Stimulated activated CD4-positive, alpha-beta T cell treated with anti-CD3 and anti-CD28 coated beads, Interleukin-12 subunit alpha, Interleukin-12 subunit beta, amount 100 ng/mL, for 24 hours (primary cell): Measurements from ENCODE around the gene PVRIG.
A peak's percentile ranks its signal among the peaks of the same experiment; 100 is the strongest.
"Not testable (repeated sequence)": the region's sequence is repeated elsewhere in the genome, so short reads cannot be mapped to it uniquely, and the experiment has no call there.

Experiments used
- DNase-seq, 2 experiments: peaks; one replicate each; pipeline ENCODE4 v3.0.0-alpha.2; 2020; ENCODE audit warnings: low read depth in 2 of 2

The PVRIG gene

GRCh38 chr7:100234660-100235317 is 15.0 kb downstream of the PVRIG start:
- DNase-seq: not testable (repeated sequence)

GRCh38 chr7:100239975-100240374 is 20.2 kb downstream of the PVRIG start:
- DNase-seq: not testable (repeated sequence)

GRCh38 chr7:100243385-100243784 is 23.6 kb downstream of the PVRIG start:
- DNase-seq: peak; percentile 41 to 49

- not testable (repeated sequence) for DNase-seq
These were observed 25.3 kb downstream of the PVRIG start for GRCh38 chr7:100244988-100245605.

- DNase-seq: not testable (repeated sequence)
These were observed 26.5 kb downstream of the PVRIG start for GRCh38 chr7:100246121-100246864.

- DNase-seq: not testable (repeated sequence)
These were observed 27.1 kb downstream of the PVRIG start for GRCh38 chr7:100246865-100247137.

GRCh38 chr7:100247152-100247757 is 27.5 kb downstream of the PVRIG start:
- no peak for DNase-seq

- no peak for DNase-seq
These were observed 28.7 kb downstream of the PVRIG start for GRCh38 chr7:100248483-100248882.

- no peak for DNase-seq
These were observed 37.3 kb downstream of the PVRIG start for GRCh38 chr7:100257017-100257416.

- not testable (repeated sequence) for DNase-seq
These were observed 40.2 kb downstream of the PVRIG start for GRCh38 chr7:100259984-100260383.

- DNase-seq: not testable (repeated sequence)
These were observed 43.1 kb downstream of the PVRIG start for GRCh38 chr7:100262896-100263295.

- DNase-seq: not testable (repeated sequence)
These were observed 44.5 kb downstream of the PVRIG start for GRCh38 chr7:100264223-100264622.

GRCh38 chr7:100264669-100265165 is 45.0 kb downstream of the PVRIG start:
- DNase-seq: not testable (repeated sequence)

- not testable (repeated sequence) for DNase-seq
These were observed 46.1 kb downstream of the PVRIG start for GRCh38 chr7:100265851-100266250.

- DNase-seq: no peak
These were observed 47.0 kb downstream of the PVRIG start for GRCh38 chr7:100266576-100267354.

- DNase-seq: no peak
These were observed 47.9 kb downstream of the PVRIG start for GRCh38 chr7:100267648-100268047.

GRCh38 chr7:100268882-100269281 is 49.1 kb downstream of the PVRIG start:
- DNase-seq: not testable (repeated sequence)

GRCh38 chr7:100269306-100270045 is 49.7 kb downstream of the PVRIG start:
- DNase-seq: not testable (repeated sequence)

GRCh38 chr7:100270046-100270918 is 50.5 kb downstream of the PVRIG start:
- not testable (repeated sequence) for DNase-seq
